NOMO-1 (cell line): ENCODE data around the gene DACT3.

Experiments used
- DNase-seq, 2 experiments: peaks; one replicate each; lab custom pipeline; 2025; ENCODE audit not compliant: unreplicated experiment in 2 of 2; lab: John Stamatoyannopoulos, UW

The DACT3 gene

DNA sequence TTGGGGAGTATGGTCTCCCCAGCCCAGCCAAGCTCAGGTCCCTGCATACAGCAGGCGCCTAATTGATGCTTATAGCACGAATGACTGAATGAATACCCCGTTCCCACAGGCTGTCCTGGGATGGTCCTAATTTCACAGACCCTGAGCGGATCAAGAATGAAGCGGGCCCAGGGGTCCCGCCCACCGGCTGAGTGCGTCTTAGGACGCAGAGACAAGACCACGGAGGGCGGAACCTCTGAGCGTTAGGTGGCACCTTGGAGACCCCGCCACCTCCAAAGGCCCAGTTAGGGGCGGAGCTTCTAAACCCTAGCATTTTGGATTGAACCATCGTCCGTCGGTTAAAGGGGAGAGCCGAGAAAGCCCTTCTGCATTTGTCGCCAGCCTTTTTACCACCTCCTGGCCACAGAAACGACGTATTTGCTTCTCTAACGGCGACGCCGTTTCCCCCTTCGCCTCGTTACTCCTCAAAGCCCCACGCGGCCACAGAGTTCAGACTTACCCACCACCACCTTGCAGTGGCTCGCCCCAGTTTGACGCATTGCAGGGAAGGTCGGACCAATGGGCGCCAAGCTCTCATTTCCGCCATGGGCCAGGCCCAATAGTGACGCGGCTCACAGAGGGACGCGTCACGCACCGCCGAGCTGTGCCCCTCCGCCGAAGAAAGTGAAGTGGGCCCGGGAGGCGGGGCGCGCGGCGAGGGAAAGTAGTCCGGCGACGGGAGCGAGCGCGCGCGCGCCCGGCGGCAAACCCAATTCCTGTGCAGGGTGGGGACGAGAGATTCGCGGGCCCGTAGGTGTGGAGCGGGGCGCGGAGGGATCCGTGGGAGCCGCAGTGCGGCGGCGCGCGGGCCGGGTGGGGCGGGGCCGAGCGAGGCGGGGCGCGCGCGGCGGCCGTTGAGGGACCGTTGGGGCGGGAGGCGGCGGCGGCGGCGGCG is 60.3 kb downstream of the DACT3 start:
- DNase-seq = peak; percentile 97 to 99

DNA sequence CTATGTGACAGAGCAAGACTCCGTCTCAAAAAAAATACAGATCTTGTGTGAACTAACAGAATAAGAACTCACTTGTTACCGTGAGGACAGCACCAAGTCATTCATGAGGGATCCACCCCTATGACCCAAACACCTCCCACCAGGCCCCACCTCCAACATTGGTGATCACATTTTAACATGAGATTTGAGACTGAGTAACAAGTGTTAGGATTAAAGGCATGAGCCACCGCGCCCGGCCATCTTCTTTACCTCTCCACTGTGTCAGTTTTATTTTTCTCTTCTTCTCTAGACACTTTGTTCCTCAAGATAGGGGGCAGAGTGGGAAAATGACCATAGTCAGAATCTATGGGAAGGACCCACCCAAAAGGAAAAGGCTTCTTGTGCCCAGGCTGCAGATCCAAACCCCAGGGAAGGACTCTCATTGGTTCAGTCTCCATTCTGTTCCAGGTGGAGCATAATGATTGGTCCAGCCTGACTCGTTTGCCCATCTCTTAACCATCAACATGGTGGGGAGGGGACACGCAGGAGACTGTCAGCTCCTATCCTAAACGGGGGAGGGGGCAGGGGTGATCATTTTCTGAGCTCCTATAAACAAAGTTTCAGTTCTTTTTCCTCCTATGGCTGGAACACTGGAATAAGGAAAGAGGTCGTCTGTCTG is 61.1 kb downstream of the DACT3 start:
- no peak for DNase-seq

DNA sequence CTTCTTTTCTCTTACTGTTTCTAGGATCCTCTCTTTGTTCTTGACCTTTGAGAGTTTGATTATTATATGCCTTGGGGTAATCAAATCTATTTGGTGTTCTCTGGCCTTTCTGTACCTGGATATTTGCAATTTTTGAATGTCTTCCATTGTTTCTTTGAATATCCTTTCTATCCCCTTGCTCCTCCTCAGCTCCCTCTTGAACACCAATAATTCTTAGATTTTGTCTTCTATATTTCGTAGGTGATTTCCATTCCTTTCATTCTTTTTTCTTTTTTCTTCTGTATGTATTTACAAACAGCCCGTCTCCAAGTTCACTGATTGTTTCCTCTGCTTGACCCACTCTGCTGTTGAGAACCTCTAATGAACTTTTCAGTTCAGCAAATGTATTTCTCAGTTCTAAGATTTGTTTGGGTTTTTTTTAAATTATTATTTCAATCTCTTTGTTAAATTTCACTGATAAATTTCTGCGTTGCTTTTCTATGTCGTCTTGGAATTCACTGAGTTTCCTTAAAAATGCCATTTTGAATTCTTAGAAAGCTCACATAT is 62.5 kb downstream of the DACT3 start:
- no peak for DNase-seq
